H9 (cell line): ENCODE measurements around the gene BCAT1. TPM values are rescaled to one million over a fixed set of nuclear protein-coding genes. Genes with fewer than 3 reads are reported as not detected.

Source experiments
- DNase-seq: peaks from one replicate; pipeline ENCODE4 v3.0.0-alpha.2; 2017
- H2AFZ ChIP-seq: one replicate; pipeline ENCODE4 v1.6.1; 2013; ENCODE audit warnings: mild to moderate bottlenecking, low read length, control low read depth, moderate library complexity
- H2AK5ac ChIP-seq: 2 replicates; pipeline ENCODE4 v1.6.1; 2013; ENCODE audit warnings: low read length, control low read depth, mixed read lengths; ENCODE audit not compliant: insufficient read length
- H2BK120ac ChIP-seq: one replicate; pipeline ENCODE4 v1.6.1; 2013; ENCODE audit warnings: low read depth, mild to moderate bottlenecking, low read length, control low read depth, inconsistent platforms; ENCODE audit not compliant: poor library complexity, severe bottlenecking
- H2BK12ac ChIP-seq: 2 replicates; pipeline ENCODE4 v1.6.1; 2013; ENCODE audit warnings: low read length, control low read depth, mixed read lengths, low read depth; ENCODE audit not compliant: insufficient read length
- H2BK15ac ChIP-seq: 2 replicates; pipeline ENCODE4 v1.6.1; 2013; ENCODE audit warnings: low read depth, low read length, control low read depth
- H2BK20ac ChIP-seq: one replicate; pipeline ENCODE4 v1.6.1; 2013; ENCODE audit warnings: low read depth, mild to moderate bottlenecking, low read length, control low read depth, inconsistent platforms; ENCODE audit not compliant: poor library complexity, severe bottlenecking
- H2BK5ac ChIP-seq: 2 replicates; pipeline ENCODE4 v1.6.1; 2013; ENCODE audit warnings: low read length, control low read depth, mixed read lengths; ENCODE audit not compliant: insufficient read length
- H3K14ac ChIP-seq: 2 replicates; pipeline ENCODE4 v1.6.1; 2013; ENCODE audit warnings: low read length, control low read depth; ENCODE audit not compliant: insufficient read depth
- H3K18ac ChIP-seq: 2 replicates; pipeline ENCODE4 v1.6.1; 2013; ENCODE audit warnings: low read depth, mild to moderate bottlenecking, mixed read lengths, low read length, control low read depth; ENCODE audit not compliant: insufficient read length
- H3K23ac ChIP-seq: 2 replicates; pipeline ENCODE4 v1.6.1; 2013; ENCODE audit warnings: low read length, control low read depth, mixed read lengths, low read depth; ENCODE audit not compliant: insufficient read length
- H3K23me2 ChIP-seq: 2 replicates; pipeline ENCODE4 v1.6.1; 2013; ENCODE audit warnings: low read depth, mild to moderate bottlenecking, mixed read lengths, low read length, control low read depth; ENCODE audit not compliant: insufficient read length, poor library complexity, severe bottlenecking
- H3K27ac ChIP-seq: 2 replicates; pipeline ENCODE4 v1.5.1; 2013; ENCODE audit warnings: low read length, control low read depth, mixed read lengths, low read depth; ENCODE audit not compliant: insufficient read length
- H3K27me3 ChIP-seq: 2 replicates; pipeline ENCODE4 v1.6.1; 2013; ENCODE audit warnings: low read length, control low read depth, inconsistent platforms; ENCODE audit not compliant: insufficient read depth
- H3K4ac ChIP-seq: 2 replicates; pipeline ENCODE4 v1.6.1; 2013; ENCODE audit warnings: low read depth, mild to moderate bottlenecking, control low read depth, inconsistent platforms, low read length, moderate library complexity
- H3K4me1 ChIP-seq: 2 replicates; pipeline ENCODE4 v1.6.1; 2013; ENCODE audit warnings: low read length, control low read depth, inconsistent platforms; ENCODE audit not compliant: insufficient read depth
- H3K4me2 ChIP-seq: 2 replicates; pipeline ENCODE4 v1.6.1; 2013; ENCODE audit warnings: low read length, control low read depth, mixed read lengths; ENCODE audit not compliant: insufficient read length, insufficient read depth
- H3K56ac ChIP-seq: 2 replicates; pipeline ENCODE4 v1.6.1; 2013; ENCODE audit warnings: low read depth, mild to moderate bottlenecking, mixed read lengths, low read length, control low read depth; ENCODE audit not compliant: insufficient read length
- H3K79me1 ChIP-seq: 2 replicates; pipeline ENCODE4 v1.6.1; 2013; ENCODE audit warnings: low read depth, mild to moderate bottlenecking, moderate library complexity, low read length, control low read depth, inconsistent platforms; ENCODE audit not compliant: insufficient read depth, poor library complexity, severe bottlenecking
- H3K79me2 ChIP-seq: 2 replicates; pipeline ENCODE4 v1.6.1; 2013; ENCODE audit warnings: low read length, control low read depth, inconsistent platforms; ENCODE audit not compliant: insufficient read depth
- H3K9ac ChIP-seq: 2 replicates; pipeline ENCODE4 v1.6.1; 2013; ENCODE audit warnings: low read length, control low read depth, mixed read lengths; ENCODE audit not compliant: insufficient read length; ENCODE audit errors: extremely low read depth
- H3K9me3 ChIP-seq: one replicate; pipeline ENCODE4 v1.6.1; 2013; ENCODE audit warnings: low read depth, low read length, inconsistent platforms; ENCODE audit not compliant: control insufficient read depth
- H3T11ph ChIP-seq: one replicate; pipeline ENCODE4 v1.6.1; 2013; ENCODE audit warnings: mild to moderate bottlenecking, low read length, control low read depth, inconsistent platforms
- H4K20me1 ChIP-seq: one replicate; pipeline ENCODE4 v1.6.1; 2013; ENCODE audit not compliant: control insufficient read depth, insufficient read length, insufficient read depth
- H4K5ac ChIP-seq: 2 replicates; pipeline ENCODE4 v1.6.1; 2013; ENCODE audit warnings: low read depth, mild to moderate bottlenecking, mixed read lengths, low read length, control low read depth; ENCODE audit not compliant: insufficient read length
- H4K8ac ChIP-seq: replicated peaks from 2 replicates; pipeline ENCODE4 v1.6.1; 2013; ENCODE audit warnings: low read length, control low read depth, mixed read lengths, low read depth; ENCODE audit not compliant: insufficient read length
- H4K91ac ChIP-seq: 2 replicates; pipeline ENCODE4 v1.6.1; 2013; ENCODE audit warnings: low read depth, mild to moderate bottlenecking, moderate library complexity, mixed read lengths, low read length, control low read depth; ENCODE audit not compliant: insufficient read length
- H3K27ac Mint-ChIP-seq, 3 experiments: 2 replicates in 2 of 3; 3 replicates in 1 of 3; pipeline ENCODE4 v1.8.0; 2020 to 2021; ENCODE audit warnings: mixed read lengths in 3 of 3, mild to moderate bottlenecking in 1 of 3, moderate library complexity in 1 of 3
- H3K27me3 Mint-ChIP-seq: 2 replicates; pipeline ENCODE4 v1.8.0; 2021; ENCODE audit warnings: low read depth, mild to moderate bottlenecking, moderate library complexity, mixed read lengths
- H3K36me3 Mint-ChIP-seq, 3 experiments: 2 replicates in 2 of 3; 3 replicates in 1 of 3; pipeline ENCODE4 v1.8.0; 2020 to 2021; ENCODE audit warnings: low read depth in 3 of 3, mixed read lengths in 3 of 3; ENCODE audit not compliant: insufficient read depth in 1 of 3
- H3K4me1 Mint-ChIP-seq, 2 experiments: 2 replicates each; pipeline ENCODE4 v1.8.0; 2020; ENCODE audit warnings: mixed read lengths in 2 of 2
- H3K4me3 Mint-ChIP-seq, 2 experiments: 2 replicates in 1 of 2; 3 replicates in 1 of 2; pipeline ENCODE4 v1.8.0; 2020 to 2021; ENCODE audit warnings: mild to moderate bottlenecking in 2 of 2, mixed read lengths in 2 of 2, moderate library complexity in 1 of 2
- H3K9me3 Mint-ChIP-seq, 2 experiments: 2 replicates in 1 of 2; 3 replicates in 1 of 2; pipeline ENCODE4 v1.8.0; 2020; ENCODE audit warnings: mild to moderate bottlenecking in 2 of 2, mixed read lengths in 2 of 2, moderate library complexity in 1 of 2
- CTCF ChIP-seq: fragments of 200-600 bp; sonication (generic); conservative IDR thresholded peaks from 3 replicates; pipeline ENCODE4 v1.8.0; 2021; ENCODE audit warnings: antibody characterized with exemption, mild to moderate bottlenecking
- WGBS: extraction: QIAGEN DNeasy Blood & Tissue Kit; methylation state at CpG from one replicate; pipeline ENCODE4 v1.1.7; 2013; ENCODE audit warnings: missing lambda C conversion rate, low lambda C conversion rate, mixed read lengths; ENCODE audit not compliant: insufficient read length; ENCODE audit errors: extremely low coverage; 5-methylcytosine and 5-hydroxymethylcytosine counted together
- total RNA-seq: library from RNA; stranded (reverse); gene quantifications from 2 replicates; pipeline ENCODE4 v1.2.1, GENCODE V29; 2021

The BCAT1 gene
- total RNA-seq, 1 experiment from 2014 or later, result 244 TPM

DNA sequence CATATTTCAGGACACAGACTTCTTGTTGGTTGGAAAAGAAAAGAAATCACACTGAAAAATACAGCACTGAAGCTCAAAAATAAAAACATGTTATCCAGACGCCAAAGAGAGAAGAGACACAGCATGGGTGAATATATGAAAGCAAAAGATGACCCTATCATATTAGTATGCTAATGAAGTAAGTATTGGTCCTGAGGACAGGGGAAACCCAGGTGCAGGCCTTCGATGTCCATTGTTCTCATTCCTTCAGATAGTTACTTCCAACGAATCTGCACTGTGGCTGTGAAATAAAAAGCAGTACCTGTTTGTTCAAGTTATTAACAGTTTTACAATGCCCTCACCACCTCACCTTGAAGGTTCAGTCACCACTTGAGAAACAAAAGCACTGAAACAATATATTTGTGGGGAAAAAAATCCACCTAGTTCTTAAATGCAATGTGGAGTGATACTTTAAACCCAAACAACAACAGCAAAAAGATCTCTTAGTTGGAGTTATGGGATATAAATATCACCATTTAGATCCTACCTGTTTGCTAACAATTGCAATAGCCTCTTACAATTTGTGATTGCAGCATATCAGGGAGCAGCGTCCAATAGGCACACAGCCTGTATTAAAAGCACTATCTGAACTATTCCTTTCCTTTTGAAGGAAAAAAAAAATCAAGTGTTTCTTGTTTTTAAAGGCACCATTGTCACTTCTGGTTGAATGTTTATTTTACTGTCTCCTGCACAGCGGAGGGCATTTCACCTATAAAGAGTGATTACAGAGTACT, 188.1 kb downstream of the BCAT1 start:
- H2AK5ac ChIP-seq, result no peak overlapping the region

More for the DNA sequence above, 188.1 kb downstream of the BCAT1 start:
- Histone ChIP-seq H3K79me2 (no peaks in the 10 kb centered on the region), H3K27ac (no peak overlapping the region), H3K4me1 (no peaks in the 10 kb centered on the region; the same call in 1 of the 2 replicates), H2BK5ac (no peak overlapping the region), H3K4me2 (no peak overlapping the region), H3K56ac (no peak overlapping the region), H3K23me2 (no peaks in the 10 kb centered on the region), H3K4ac (no peak overlapping the region), H4K8ac (no peak overlapping the region), H2BK12ac (no peak overlapping the region), H2BK20ac (no peak overlapping the region), H3K79me1 (no peaks in the 10 kb centered on the region), H2BK120ac (no peak overlapping the region), H2BK15ac (no peak overlapping the region), H3T11ph (no peak overlapping the region), H3K9me3 (no peaks in the 10 kb centered on the region), H4K91ac (no peak overlapping the region), H3K9ac (no peak overlapping the region), H3K18ac (no peak overlapping the region), H4K5ac (no peak overlapping the region), H3K23ac (no peak overlapping the region), H2AFZ (no peak overlapping the region), H4K20me1 (no peaks in the 10 kb centered on the region), H3K14ac (no peak overlapping the region), H3K27me3 (no peaks in the 10 kb centered on the region)
- Mint-ChIP-seq H3K4me1 (peaks cover 11 to 17% of the 10 kb centered on the region in 2 experiments), H3K27ac (peak overlapping the region in 2 of 3 experiments; percentile 3 to 23; a peak in 4 of 7 replicates), H3K9me3 (no peaks in the 10 kb centered on the region), H3K36me3 (no peaks in the 10 kb centered on the region), H3K27me3 (no peaks in the 10 kb centered on the region), H3K4me3 (no peak overlapping the region)
- no CpG with 5 or more reads among the region's 5 CpGs for WGBS
- TF ChIP-seq CTCF, result no peak
- DNase-seq, result no peak
